Esophagus muscularis mucosa (tissue), 4 donors: ENCODE data around the gene ULBP1. TPM values are rescaled to one million over a fixed set of nuclear protein-coding genes. Genes with fewer than 3 reads are reported as not detected.
"Not testable (repeated sequence)": the region's sequence is repeated elsewhere in the genome, so short reads cannot be mapped to it uniquely, and the experiment has no call there.

ENCODE experiments used
- DNase-seq: peaks from one replicate; pipeline ENCODE4 v3.0.0-alpha.2; 2017; ENCODE audit errors: extremely low spot score
- H3K27ac ChIP-seq, 4 donors: fragments of 200-600 bp; sonication (generic); replicated peaks in 1 of 4; 1 replicate in 3 of 4; 2 replicates in 1 of 4; pipeline ENCODE4 v1.5.1; 2016 to 2019; ENCODE audit warnings: mild to moderate bottlenecking in 1 of 4
- H3K27me3 ChIP-seq, 4 donors: fragments of 200-600 bp; sonication (generic); one replicate each; pipeline versions ENCODE4 v1.5.1 to v1.6.0; 2016 to 2019
- H3K36me3 ChIP-seq, 4 donors: fragments of 200-600 bp; sonication (generic); one replicate each; pipeline ENCODE4 v1.5.1; 2016 to 2019
- H3K4me1 ChIP-seq, 4 donors: fragments of 200-600 bp; sonication (generic); one replicate each; pipeline ENCODE4 v1.5.1; 2016 to 2019
- H3K4me3 ChIP-seq, 4 donors: fragments of 200-600 bp; sonication (generic); 1 replicate in 2 of 4; 2 replicates in 2 of 4; pipeline ENCODE4 v1.5.1; 2016 to 2019; ENCODE audit warnings: mild to moderate bottlenecking in 4 of 4, moderate library complexity in 1 of 4
- H3K9me3 ChIP-seq, 4 donors: fragments of 200-600 bp; sonication (generic); 1 replicate in 3 of 4; 2 replicates in 1 of 4; pipeline ENCODE4 v1.5.1; 2016 to 2019
- EP300 ChIP-seq: sonication (generic); formaldehyde crosslinking; IDR thresholded peaks from one replicate; pipeline ENCODE4 v1.6.1; 2017; ENCODE audit warnings: antibody characterized with exemption
- POLR2A ChIP-seq: fragments of 450-650 bp; IDR thresholded peaks from one replicate; pipeline ENCODE4 v1.6.1; 2017; ENCODE audit warnings: antibody characterized with exemption, moderate library complexity, mild to moderate bottlenecking, low read depth
- POLR2AphosphoS5 ChIP-seq, 2 donors: sonication (generic); formaldehyde crosslinking; IDR thresholded peaks; one replicate each; pipeline ENCODE4 v1.6.1; 2017; ENCODE audit warnings: antibody characterized with exemption in 2 of 2
- WGBS: methylation state at CpG from one replicate; pipeline ENCODE4 v1.1.5; 2018; 5-methylcytosine and 5-hydroxymethylcytosine counted together
- intact Hi-C: fragments of 100-400 bp; cut with DNase I; formaldehyde crosslinking; loops from one replicate; pipeline ENCODE4 v1.15.1; 2023
- total RNA-seq, 4 donors: library from RNA; depleted of rRNA; stranded (reverse); fragments of >200 nt; gene quantifications; one replicate each; pipeline versions ENCODE4 v1.1.0 to v1.2.1, GENCODE V29; 2016
- TF ChIP-seq, protein P1 (sequence below), 3 experiments: fragments of 200-600 bp in 2 of 3; fragments of 450-650 bp in 1 of 3; sonication (generic) in 2 of 3; IDR thresholded peaks; one replicate each; pipeline ENCODE4 v1.5.1; 2017 to 2019; ENCODE audit warnings: antibody characterized with exemption in 3 of 3, mild to moderate bottlenecking in 2 of 3, moderate library complexity in 1 of 3

ULBP1 gene, protein sequence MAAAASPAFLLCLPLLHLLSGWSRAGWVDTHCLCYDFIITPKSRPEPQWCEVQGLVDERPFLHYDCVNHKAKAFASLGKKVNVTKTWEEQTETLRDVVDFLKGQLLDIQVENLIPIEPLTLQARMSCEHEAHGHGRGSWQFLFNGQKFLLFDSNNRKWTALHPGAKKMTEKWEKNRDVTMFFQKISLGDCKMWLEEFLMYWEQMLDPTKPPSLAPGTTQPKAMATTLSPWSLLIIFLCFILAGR
- under 1 TPM in 1 of 4 donors, not detected in 3; 0.17 TPM for total RNA-seq

DNA sequence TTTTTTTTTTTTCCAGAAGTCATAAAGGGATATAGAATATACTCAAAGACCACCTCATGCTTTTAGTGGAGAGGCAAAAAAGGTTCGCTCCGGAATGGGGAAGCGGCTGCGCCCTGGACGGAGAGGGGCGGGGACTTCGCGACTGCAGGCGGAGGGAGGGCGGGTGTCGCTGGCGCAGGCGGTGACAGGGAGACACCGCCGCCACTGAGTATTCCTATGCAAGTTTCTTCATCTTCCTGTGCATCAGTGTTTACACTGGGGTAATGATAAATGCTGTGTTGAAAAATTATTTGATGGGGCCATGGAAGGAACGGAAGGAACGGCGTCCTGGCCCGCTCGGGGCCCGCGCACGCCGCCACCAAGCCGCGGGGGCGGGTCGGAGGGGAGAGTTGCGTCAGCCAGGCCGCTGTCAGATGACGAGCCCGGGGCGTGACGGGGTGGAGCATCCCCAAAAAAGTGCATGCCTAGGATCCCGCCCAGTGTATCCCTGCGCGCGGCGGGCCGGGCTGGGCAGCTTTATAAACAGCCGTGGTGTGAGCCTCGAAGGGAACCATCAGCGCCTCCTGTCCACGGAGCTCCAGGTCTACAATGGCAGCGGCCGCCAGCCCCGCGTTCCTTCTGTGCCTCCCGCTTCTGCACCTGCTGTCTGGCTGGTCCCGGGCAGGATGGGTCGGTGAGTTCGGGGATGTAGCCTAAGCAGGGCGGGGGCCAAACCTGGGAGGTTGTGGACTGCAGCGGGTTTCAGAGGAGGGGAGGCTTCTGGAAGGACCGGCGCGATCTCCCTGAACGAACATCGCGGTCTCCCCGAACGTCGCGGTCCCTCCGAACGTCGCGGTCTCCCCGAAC is at the start of gene ULBP1:
Gene ULBP1, plus strand, starts transcription at position 482 of the 846 bp plus-strand sequence. Its CDS starts 107 bp downstream, at position 589.
- WGBS: 2% methylated on average over 44 of the region's 69 CpGs
- intact Hi-C loops: no loop called here
- H3K36me3 ChIP-seq: no peaks in the 10 kb centered on the region
- peaks cover 0 to 99% (median 37%) of the 10 kb centered on the region in 4 donors for H3K27me3 ChIP-seq
- DNase-seq: peak; percentile 95
- TF ChIP-seq POLR2A (no peak), POLR2AphosphoS5 (IDR thresholded peaks at IDR 0.05) (peak; percentile 65 to 85)
- TF ChIP-seq, protein P1, sequence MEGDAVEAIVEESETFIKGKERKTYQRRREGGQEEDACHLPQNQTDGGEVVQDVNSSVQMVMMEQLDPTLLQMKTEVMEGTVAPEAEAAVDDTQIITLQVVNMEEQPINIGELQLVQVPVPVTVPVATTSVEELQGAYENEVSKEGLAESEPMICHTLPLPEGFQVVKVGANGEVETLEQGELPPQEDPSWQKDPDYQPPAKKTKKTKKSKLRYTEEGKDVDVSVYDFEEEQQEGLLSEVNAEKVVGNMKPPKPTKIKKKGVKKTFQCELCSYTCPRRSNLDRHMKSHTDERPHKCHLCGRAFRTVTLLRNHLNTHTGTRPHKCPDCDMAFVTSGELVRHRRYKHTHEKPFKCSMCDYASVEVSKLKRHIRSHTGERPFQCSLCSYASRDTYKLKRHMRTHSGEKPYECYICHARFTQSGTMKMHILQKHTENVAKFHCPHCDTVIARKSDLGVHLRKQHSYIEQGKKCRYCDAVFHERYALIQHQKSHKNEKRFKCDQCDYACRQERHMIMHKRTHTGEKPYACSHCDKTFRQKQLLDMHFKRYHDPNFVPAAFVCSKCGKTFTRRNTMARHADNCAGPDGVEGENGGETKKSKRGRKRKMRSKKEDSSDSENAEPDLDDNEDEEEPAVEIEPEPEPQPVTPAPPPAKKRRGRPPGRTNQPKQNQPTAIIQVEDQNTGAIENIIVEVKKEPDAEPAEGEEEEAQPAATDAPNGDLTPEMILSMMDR (IDR thresholded peaks at IDR 0.05): no peak
- H3K9me3 ChIP-seq: no peaks in the 10 kb centered on the region
- H3K27ac ChIP-seq: no peak within 1 kb of the TSS
- peaks cover 26 to 29% (median 28%) of the 10 kb centered on the region in 4 donors for H3K4me1 ChIP-seq
- peak within 1 kb of the TSS; percentile 46 to 65 (median 50) for H3K4me3 ChIP-seq

DNA sequence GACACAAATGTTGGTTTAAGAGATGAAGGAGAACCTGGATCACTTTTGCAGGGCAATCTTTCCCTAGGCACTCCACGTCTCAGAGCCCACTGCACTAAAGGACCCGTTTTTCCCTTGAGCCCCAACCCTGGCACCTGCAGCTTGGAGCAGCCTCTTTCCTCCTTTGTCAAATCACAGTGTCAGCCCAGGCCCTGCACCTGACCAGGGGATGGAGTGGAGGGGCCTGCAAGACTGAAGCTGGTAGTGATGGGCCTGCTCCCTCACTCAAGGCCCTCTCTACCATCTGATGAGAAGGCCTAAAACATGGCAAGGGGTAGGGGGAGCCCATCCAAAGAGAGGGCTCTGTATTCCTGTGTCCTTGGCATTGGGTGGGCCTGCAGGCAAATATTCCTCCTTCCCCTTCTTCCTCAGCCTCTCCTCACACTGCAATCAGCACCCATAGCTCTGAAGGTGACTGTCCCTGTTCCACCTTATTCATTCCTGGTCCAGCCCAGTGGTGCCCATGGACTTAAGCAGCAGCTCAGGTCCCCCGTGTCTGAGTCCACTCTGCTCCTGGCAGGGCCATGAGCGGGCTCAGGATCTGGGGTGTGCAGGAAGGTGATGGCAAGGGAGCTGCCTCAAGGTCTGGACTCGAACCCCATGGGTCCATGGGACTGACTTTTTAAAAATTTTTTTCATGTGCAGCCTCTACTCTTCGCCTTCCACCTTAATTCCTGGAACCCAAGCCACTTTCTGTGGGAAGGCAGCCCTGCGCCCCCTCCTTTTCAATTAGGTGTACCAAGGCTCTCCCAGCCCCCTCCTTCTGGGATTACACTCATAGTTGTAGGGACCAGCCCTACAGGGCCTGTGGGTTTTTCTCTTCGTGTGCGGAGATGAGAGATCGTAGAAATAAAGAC is 47.5 kb upstream of the ULBP1 start:
- H3K27ac ChIP-seq: no peak overlapping the region
- H3K27me3 ChIP-seq: no peaks in the 10 kb centered on the region
- 92% methylated on average over 10 of the region's 10 CpGs for WGBS
- DNase-seq: no peak
- no peaks in the 10 kb centered on the region for H3K9me3 ChIP-seq
- H3K4me3 ChIP-seq: no peak overlapping the region
- TF ChIP-seq EP300 (no peak), POLR2A (no peak), POLR2AphosphoS5 (IDR thresholded peaks at IDR 0.05) (no peak)
- TF ChIP-seq, protein P1 (IDR thresholded peaks at IDR 0.05): no peak
- intact Hi-C loops: no loop called here
- no peaks in the 10 kb centered on the region for H3K4me1 ChIP-seq
- H3K36me3 ChIP-seq: no peaks in the 10 kb centered on the region

DNA sequence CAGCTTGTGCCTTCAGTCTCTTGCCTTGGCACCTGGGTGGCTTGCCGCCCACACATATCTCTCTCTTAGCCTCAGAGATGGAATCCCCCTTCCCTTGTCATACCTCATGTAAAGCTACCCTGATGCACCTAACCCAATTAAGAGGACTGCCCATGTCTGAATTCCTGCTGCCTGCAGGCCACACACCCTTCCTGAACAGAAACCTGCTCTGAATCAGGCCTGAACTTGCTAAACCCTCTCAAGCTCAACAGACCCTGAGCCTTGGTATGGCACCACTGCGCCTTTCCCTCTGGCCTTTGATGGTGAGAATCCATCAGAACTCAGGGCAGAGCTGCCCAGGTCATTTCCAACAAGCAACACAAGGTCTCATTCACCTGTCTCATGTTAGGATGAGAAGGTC is 46.1 kb upstream of the ULBP1 start:
- intact Hi-C loops: no loop called here
- H3K36me3 ChIP-seq: no peaks in the 10 kb centered on the region
- H3K27me3 ChIP-seq: peaks cover 0 to 5% (median 0%) of the 10 kb centered on the region in 4 donors
- WGBS: 95% methylated on average over 1 of the region's 2 CpGs
- H3K4me3 ChIP-seq: no peak overlapping the region
- no peaks in the 10 kb centered on the region for H3K9me3 ChIP-seq
- H3K27ac ChIP-seq: no peak overlapping the region
- no peak for DNase-seq
- TF ChIP-seq, protein P1 (IDR thresholded peaks at IDR 0.05): no peak
- no peak for TF ChIP-seq POLR2A
- no peak for TF ChIP-seq EP300
- TF ChIP-seq POLR2AphosphoS5 (IDR thresholded peaks at IDR 0.05): no peak
- H3K4me1 ChIP-seq: peaks cover 5 to 6% (median 5%) of the 10 kb centered on the region in 4 donors

DNA sequence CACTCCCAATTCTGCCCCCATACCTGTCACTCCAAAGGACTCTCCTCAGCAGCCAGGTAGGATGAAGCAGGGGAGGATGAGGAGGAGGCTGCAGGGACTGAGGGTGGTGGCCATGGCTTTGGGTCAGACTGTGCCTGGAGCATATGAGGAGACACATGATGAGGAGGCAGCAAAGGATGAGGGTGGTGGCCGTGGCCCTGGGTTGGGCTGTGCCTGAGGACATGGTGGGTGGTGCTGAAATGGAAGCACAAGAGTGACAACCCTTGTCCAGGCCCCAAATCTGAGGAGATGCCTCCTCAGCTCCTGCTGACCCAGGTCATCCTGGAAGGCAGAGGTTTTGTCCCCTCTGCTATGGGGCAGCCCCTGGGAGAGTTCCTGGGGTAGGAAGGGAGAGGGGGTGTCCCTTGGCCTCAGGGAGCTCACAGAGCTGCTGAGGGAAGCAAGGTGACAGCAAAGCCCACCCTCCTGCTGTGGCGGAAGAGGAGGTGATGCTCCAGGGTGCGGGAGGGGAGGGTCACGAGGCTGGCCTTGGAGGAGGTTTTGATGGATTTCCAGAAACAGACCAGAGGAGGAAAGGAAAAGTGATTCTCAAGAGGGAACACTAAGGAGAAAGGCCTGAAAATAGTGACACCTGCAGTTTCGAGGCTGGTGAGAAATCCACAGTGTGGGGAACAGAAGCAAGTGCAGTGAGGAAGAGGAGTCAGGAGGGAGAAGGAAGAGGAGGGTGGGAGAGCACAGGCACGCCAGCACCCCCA is 45.4 kb upstream of the ULBP1 start:
- WGBS: 86% methylated on average over 6 of the region's 6 CpGs
- Histone ChIP-seq H3K4me1 (peaks cover 9 to 12% (median 12%) of the 10 kb centered on the region in 4 donors), H3K36me3 (no peaks in the 10 kb centered on the region), H3K27ac (no peak overlapping the region), H3K27me3 (peaks cover 0 to 6% (median 0%) of the 10 kb centered on the region in 4 donors), H3K9me3 (no peaks in the 10 kb centered on the region), H3K4me3 (no peak overlapping the region)
- TF ChIP-seq EP300 (no peak), POLR2A (no peak), POLR2AphosphoS5 (IDR thresholded peaks at IDR 0.05) (no peak)
- TF ChIP-seq, protein P1 (IDR thresholded peaks at IDR 0.05): no peak
- intact Hi-C loops: no loop called here
- no peak for DNase-seq

DNA sequence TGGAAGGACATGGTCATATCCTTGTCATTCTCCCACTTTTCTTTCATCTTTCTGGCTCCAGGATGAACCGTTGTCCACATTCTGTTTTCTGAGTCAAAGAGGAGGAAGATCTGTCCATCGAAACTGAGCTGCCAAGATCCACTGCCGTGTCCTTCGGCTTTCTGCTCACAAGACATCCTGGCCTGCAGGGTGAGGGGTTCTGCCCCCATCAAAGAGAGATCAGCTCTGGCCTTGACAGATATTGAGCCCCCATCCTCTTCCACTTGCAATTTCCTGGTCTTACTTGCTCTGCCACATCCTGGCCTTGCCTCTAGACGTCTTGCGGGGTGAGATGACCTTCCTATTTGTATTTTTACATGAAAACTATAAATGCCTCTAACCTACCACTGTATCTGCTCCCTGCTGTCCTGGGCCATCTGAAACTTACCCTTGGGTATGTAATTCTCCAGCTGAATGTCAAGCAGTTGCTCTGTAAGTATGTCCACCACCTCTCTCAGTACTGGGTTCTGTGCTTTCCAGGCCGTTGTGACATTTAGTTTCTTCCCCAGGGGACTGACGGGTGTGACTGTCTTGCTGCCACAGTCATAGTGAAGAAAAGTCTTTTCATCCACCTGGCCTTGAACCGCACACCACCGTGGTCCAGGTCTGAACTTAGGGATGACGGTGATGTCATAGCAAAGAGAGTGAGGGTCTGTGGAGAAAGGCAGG is 44.5 kb upstream of the ULBP1 start:
- H3K4me3 ChIP-seq, H3K27ac ChIP-seq, intact Hi-C loops, DNase-seq, H3K9me3 ChIP-seq, H3K36me3 ChIP-seq, H3K27me3 ChIP-seq: not testable (repeated sequence)
- 84% methylated on average over 11 of the region's 11 CpGs for WGBS
- peaks cover 12 to 18% (median 17%) of the 10 kb centered on the region in 4 donors for H3K4me1 ChIP-seq
